ENCODE data around the gene TSPAN16.

Gene TSPAN16

GRCh38 chr19:11295665-11296245 lies at the start of gene TSPAN16:
Gene TSPAN16, plus strand, starts transcription at chr19:11296160. Its CDS starts 138 bp downstream, at chr19:11296298.
- no peak for DNase-seq

DNA sequence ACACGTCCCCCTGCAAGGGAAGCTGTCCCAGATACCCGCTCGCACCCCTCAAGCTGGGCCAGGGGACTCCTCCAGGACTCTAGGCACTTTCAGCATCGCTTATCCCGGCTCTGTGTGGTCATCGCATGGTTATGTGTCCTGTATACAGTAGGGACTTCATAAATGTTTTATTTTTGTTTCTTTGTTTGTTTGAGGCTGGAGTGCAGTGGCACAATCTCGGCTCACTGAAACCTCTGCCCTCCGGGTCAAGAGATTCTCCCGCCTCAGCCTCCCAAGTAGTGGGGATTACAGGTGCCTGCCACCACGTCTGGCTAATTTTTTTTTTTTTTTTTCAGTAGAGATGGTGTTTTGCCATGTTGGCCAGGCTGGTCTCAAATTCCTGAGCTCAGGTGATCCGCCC lies 49.0 kb upstream of the TSPAN16 start:
- DNase-seq, result no peak

- peak; percentile 83 for DNase-seq
These were observed 48.6 kb upstream of the TSPAN16 start for GRCh38 chr19:11247391-11247790.

- DNase-seq, result no peak
These were observed 48.0 kb upstream of the TSPAN16 start for GRCh38 chr19:11247934-11248333.

GRCh38 chr19:11248852-11249251 lies 47.1 kb upstream of the TSPAN16 start:
- no peak for DNase-seq

DNA sequence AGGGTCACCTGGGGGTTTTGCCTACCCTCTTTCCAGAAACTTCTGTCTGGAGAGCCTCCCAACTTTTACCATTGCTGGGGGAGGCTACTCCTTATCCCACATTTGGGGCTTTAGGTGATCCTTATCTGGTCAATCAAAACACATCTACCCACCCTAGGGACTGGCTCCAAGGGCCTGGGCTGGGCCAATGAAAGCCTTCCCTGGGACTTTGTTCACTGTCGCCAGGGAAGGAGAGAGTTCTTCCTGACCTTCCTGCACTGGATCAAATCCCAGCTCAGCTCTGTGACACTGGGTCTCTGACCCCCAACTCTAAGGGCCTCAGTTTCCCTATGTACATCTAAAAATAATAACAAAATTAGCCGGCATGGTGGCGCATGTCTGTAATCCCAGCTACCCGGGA lies 44.7 kb upstream of the TSPAN16 start:
- no peak for DNase-seq

GRCh38 chr19:11251650-11252314 lies 44.2 kb upstream of the TSPAN16 start:
- DNase-seq, result no peak

GRCh38 chr19:11252665-11253355 lies 43.1 kb upstream of the TSPAN16 start:
- DNase-seq, result no peak

GRCh38 chr19:11254666-11255065 lies 41.3 kb upstream of the TSPAN16 start:
- DNase-seq, result no peak

GRCh38 chr19:11256189-11256588 lies 39.8 kb upstream of the TSPAN16 start:
- peak; percentile 85 for DNase-seq

- DNase-seq, result no peak
These were observed 38.0 kb upstream of the TSPAN16 start for GRCh38 chr19:11257846-11258380.

DNA sequence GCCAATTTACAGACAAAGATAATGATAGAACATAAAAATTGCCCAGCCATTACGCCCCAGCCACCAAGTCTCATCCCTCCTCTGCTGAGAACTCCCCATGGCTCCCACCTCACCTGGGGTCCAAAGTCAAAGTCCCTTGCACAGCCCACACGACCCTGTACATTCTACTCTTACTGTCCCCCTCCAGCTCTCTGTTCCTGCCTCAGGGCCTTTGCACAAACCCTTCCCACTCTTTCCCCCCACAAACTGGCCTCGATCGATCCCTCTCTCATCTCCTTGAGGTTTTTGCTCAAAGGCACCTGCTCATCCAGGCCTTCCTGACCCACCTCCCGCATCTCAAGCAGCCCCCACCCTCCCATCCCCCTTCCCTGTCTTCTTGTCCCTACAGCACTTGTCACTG lies 35.0 kb upstream of the TSPAN16 start:
- DNase-seq, result no peak

DNA sequence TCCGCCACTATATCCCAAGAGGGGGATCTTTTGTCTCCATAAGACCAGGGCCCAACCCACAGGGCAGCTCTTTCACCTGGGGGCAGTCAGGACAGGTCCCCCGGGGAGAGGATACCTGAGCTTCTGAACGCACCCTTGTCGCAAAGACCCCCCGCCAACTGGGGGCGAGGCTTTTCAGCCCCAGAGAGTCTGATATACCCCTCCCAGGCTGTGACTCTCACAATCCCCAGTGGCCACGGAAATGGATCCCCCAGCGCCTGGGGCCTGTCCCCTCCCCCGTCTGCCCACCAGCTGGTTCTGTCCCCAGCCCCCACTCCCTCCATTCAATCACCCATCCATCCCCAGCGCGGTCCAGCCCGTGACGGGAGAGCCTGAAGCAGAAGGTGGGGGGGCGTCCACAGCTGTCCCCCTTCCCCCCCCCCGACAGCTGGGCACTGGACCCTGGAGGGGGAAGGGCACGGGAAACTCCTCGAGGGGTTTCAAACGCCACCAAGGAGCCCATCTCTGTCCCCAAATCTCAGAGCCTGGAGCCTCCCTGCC lies 34.5 kb upstream of the TSPAN16 start:
- peak; percentile 61 for DNase-seq

- DNase-seq, result peak; percentile 55
These were observed 33.8 kb upstream of the TSPAN16 start, which contains the start of gene DOCK6 for GRCh38 chr19:11261971-11262839. Gene DOCK6, minus strand, starts transcription at chr19:11262524. Its CDS starts 84 bp downstream, at chr19:11262440.

DNA sequence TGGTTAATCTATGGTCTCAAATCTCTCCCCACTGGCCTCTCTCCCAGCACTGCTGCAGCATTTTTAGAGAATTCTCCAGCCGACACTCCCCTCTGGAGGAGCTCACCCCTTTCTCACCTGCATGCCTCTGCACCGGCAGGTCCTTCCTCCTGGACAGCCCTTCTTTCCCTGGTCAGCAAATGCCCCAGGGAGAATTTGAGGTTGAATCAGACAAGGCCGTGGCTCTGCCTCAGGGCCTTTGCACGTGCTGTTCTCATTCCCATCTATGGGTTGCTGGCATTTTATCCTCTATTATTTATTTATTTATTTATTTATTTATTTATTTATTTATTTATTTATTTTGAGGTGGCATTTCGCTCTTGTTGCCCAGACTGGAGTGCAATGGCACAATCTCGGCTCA lies 32.2 kb upstream of the TSPAN16 start:
- DNase-seq, result no peak

GRCh38 chr19:11264452-11265176 lies 31.3 kb upstream of the TSPAN16 start:
- DNase-seq, result no peak

- DNase-seq, result no peak
These were observed 30.7 kb upstream of the TSPAN16 start for GRCh38 chr19:11265177-11265784.

- no peak for DNase-seq
These were observed 30.1 kb upstream of the TSPAN16 start for GRCh38 chr19:11265785-11266236.

GRCh38 chr19:11267316-11268085 lies 28.5 kb upstream of the TSPAN16 start:
- DNase-seq, result no peak

GRCh38 chr19:11268783-11269267 lies 27.1 kb upstream of the TSPAN16 start:
- peak; percentile 79 for DNase-seq

All from femur (tissue), 1 donor.